ENCODE results near the gene TINAG.

The TINAG gene, protein sequence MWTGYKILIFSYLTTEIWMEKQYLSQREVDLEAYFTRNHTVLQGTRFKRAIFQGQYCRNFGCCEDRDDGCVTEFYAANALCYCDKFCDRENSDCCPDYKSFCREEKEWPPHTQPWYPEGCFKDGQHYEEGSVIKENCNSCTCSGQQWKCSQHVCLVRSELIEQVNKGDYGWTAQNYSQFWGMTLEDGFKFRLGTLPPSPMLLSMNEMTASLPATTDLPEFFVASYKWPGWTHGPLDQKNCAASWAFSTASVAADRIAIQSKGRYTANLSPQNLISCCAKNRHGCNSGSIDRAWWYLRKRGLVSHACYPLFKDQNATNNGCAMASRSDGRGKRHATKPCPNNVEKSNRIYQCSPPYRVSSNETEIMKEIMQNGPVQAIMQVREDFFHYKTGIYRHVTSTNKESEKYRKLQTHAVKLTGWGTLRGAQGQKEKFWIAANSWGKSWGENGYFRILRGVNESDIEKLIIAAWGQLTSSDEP

DNA sequence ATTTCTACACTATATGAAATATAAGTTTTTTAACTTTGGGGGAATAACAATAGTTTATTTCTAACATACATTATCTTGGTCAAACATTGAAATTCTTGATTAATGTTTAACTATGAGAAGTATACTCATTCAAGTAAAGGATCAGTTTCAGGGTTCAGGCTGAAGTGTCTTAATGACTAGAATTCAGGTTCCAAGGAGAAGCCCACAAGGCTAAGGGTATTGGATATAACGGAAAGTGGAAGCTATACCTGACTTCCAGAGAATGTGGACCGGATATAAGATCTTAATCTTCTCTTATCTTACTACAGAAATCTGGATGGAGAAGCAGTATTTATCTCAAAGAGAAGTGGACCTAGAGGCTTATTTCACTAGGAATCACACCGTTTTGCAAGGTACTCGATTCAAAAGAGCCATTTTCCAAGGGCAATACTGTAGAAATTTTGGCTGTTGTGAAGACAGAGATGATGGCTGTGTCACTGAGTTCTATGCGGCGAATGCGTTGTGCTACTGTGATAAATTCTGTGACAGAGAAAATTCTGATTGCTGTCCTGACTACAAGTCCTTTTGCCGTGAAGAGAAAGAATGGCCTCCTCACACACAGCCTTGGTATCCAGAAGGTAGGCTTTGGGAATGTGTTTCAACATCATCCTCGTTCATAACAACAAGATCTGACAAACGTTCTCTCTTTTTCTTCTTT lies at the start of gene TINAG:
TINAG (plus strand) TSS at position 153 of the 697 bp plus-strand sequence; CDS start at position 263, 110 bp downstream.
- DNase-seq, result no peak

DNA sequence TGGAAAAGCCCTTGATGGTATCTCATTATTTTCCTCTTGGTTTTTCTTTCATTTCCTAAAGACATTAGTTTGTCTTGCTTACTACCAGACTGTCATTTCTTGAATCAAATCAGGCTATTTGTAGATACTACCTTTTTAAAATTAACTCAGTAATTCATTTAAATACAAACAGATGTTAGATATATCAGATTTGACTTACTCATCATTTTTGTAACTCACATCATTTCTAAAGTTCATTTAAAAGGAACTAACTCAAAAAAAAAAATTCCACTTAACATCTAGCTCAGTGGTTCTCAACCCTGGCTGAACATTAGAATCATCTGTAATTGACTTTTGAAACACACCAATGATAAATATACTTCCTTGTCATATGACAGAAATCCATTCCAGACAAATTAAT lies 48.2 kb upstream of the TINAG start:
- DNase-seq, result no peak

DNA sequence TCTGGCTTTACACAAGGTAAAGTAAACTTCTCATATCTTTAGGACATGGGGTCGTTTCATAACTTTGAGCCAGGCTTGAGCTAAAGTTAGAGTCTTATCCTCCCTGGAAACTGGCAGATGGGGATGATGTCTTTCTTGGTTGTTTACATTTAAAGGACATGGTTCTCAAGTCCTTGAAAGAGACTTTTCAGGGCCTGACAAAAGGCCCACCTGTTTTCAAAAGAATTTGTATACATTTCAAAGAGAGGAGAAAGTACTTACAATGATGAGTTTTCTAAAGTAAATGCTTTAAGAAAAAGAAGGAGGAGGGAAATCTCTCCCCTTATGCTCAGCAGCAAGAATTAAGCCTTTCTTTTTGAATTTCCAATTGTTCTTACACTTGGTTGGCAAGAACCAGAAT lies 45.7 kb upstream of the TINAG start:
- no peak for DNase-seq

DNA sequence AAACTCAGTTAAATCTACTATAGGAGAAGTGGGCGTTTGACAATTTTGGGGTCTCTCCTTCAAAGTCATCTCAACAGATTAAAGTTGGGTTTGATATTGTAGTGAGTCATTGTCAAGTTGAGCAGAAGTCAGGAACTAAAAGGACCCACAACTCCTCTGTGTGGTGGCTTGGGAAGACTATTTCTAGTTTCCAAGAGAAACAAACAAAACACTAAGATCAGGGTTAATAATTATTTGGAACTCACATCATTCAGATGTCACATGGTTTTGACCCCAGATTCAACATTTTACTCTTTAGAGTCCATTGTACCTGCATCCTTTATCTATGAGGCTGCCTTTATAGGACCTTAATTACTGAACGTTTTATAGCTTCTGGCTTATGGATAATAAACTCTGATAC lies 45.3 kb upstream of the TINAG start:
- no peak for DNase-seq

DNA sequence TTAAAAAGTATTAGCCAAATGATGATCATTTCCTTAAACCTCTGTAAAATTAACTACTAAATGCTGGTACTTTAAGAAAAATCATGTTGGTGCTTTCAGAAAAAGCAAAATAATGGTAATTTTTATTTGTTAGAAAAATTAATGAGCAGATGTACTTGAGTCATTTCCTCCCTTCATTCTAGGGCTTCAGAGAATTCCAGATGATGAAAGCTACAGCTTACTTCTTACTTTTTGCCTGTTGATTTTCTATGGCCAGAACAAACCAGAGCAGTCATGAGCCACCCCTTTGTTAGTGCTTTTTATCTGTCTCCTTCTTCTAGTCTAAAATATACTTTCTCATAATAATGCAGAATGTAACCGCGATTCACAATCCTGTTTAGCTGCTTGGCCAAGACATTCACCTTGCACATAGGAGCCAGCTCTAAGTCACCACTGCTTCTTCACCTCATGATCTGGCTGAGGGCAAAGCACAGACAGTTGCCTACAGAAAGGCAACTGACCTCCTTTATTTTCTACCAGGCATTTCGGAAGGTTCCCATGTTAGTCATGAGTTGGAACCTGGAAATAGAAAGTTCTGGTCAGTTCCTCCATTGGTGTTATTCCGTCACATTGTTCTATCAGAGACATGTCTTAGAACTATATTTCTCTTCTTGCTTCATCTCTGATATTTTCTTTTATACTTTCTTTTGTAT lies 43.5 kb upstream of the TINAG start:
- DNase-seq, result no peak

GRCh38 chr6:54266400-54266923 lies 41.8 kb upstream of the TINAG start:
- DNase-seq, result peak in 1 of 2 experiments; percentile 19

- peak; percentile 49 to 70 for DNase-seq
Observed at GRCh38 chr6:54267798-54268197, 40.4 kb upstream of the TINAG start.

DNA sequence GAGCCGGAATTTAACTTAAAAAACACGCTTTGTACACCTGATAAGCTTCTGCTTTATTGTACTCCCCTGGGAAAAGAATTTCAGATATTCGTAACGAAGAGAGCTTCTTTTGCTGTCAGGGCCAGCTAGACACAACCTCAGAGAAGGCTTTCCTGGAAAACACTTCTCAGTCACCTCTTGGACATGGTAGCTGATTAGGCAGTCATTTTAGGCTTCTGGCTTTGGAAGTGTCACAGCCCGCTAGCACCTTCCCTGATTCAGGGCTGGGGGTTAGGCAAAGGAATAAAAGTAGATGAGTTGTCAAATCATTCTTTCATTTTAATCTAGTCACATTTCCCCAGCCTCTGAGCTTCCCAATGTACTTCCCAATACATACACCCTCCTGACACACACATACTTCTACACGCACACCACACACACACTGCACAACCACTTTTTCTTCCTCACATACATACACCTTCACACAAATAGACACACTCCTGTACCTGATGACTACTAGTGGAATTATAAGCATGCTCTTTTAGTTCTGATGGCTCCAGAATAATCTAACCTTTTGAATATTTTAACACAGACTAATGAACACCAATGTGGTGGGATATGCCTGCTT lies 34.9 kb upstream of the TINAG start:
- no peak for DNase-seq

- no peak for DNase-seq
Observed at GRCh38 chr6:54274383-54274782, 33.9 kb upstream of the TINAG start.

DNA sequence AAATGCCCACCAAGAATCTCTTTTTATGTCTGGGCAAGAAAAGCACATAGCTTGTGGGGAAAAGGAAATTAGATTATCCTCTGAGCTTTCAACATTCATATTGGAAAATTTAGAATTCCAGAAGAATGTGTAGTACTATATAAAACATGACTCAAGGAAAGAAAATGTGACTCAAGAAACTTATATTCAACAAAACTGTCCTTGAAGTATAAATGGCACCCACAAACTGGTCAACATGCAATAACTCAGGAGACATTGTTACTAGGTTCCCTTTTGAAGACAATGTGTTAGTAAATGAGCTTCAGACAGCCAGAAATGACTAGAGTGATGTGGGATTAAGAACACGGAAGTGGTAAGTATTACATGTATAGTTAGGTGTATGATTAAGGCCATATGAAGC lies 26.1 kb upstream of the TINAG start:
- no peak for DNase-seq

DNA sequence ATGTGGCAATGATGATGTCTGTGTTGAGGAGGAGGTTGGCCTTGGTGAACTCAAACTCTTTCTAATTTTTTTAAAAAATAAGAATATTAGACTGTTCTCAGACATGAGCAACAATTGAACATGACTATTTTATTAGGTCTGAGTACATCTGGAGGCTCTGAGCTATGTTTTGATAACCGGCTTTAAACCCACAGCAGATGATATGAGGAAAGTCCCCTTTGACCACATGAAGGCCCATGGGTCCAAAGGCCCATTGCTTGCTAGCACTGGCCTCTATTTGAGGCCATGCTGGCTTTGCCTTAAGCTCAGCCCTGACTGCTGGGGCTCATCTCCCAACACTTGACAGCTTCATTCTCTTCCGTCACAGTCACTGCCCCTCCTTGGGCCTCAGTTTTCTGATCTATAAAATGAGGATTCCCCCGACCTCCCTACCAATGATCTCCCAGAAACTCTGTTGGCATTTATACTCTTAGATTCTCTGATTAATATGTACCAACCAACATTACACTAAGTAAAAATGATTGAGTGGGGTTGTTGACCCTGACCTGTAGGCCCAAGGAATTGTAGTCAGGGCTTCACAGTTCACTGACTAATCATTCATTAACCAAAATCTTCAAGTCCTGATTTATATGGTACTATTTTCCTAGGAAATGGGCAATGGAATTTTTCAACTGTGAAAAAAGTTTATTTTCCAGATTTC lies 23.9 kb upstream of the TINAG start:
- DNase-seq, result no peak

- no peak for DNase-seq
Observed at GRCh38 chr6:54285595-54285994, 22.6 kb upstream of the TINAG start.

- no peak for DNase-seq
Observed at GRCh38 chr6:54286141-54286540, 22.1 kb upstream of the TINAG start.

- DNase-seq, result no peak
Observed at GRCh38 chr6:54288474-54288873, 19.8 kb upstream of the TINAG start.

DNA sequence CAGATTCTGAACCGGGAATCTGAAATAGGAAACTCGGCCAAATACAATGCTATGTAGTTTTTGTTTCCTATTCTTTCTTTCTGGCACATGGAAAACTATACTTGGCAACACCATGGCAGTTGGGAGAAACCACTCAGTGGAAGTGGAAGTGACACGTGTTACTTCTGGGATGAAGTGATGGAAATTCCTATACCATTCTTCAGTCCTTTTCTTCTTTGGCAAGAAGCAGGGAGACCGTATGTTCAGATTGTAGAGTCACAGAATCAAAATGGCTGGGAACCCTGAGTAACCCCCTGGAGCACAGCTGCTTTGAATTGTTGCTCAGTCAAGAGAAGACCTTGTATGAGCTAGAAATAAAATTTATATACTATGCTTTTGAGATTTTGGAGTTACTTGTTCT lies 18.8 kb upstream of the TINAG start:
- no peak for DNase-seq

DNA sequence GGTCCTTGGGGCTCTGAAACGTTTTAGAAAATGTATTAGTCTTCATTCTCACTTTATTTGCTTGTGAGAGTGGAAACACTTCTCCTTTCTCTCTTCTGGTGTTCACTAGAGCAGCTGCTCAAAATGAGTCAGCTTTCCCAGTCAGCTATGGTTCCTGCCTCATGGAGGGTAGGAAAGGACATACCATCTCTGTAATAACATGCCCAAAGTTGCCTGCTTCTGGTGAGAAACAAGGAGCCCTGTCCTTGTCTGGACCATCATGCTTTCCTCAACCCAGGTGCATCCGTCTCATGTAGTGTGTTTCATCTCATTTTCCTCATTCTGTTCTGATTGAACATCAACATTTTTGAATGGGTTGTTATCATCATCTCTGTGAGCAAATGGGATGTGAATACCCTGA lies 17.1 kb upstream of the TINAG start:
- DNase-seq, result no peak

GRCh38 chr6:54291738-54292137 lies 16.5 kb upstream of the TINAG start:
- DNase-seq, result no peak

DNA sequence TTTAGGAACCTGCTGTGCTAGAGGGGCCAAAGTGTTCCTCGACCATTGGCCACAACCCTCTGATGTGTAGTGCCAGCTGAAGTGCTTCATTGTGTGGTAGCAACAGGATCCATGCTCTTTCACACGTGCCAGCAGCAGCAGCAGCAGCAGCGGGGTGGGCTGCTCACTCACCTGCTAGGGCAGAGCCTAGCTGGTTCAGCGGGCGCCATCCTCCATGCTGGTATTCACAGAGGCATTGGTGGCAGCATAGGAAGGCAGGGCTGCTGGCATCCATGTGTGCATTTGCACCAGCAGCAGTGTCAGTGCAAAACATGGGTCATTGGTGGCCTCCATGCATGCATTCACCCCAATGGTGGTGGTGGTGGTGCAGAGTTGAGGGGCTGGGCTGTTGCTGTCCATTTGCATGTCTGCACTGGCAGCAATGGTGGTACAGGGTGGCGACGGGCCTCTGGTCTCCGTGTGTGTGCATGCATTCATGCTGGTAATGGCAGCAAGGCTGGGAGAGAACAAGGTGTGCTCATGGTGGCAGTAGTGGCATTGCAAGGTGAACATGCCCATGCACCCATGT lies 13.2 kb upstream of the TINAG start:
- no peak for DNase-seq

DNA sequence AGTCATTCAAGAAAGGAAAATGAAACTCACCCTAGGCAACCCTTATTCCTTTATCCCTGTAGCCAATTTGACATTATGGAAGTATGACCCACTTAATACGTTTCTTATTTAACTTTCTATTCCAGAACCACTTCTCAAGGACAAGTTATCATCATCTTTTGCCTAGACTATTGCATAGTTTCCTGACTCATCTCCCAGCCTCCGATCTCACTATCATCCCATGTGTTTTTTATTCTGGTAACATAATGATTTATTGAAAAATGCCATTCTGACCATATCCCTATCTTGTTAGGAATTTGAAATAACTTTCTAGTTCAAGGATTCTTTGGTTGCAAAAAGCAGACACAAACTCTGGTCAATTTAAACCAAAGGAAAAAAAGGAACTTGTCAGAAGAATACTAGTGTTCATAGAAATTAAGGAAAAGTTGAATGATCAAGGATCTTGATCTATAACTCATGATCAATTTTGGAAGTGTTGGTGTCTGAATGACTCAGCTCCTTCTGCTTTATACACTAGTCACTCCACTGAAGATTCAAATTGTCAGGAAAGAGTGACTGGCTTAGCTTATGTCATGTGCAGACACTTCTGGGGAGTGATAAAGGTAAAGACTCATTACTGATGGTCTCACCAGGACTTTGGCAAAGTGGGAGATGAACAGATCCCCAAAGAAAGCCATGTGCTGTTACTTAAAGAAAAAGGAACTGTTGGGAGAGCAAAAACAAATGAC lies 8.5 kb upstream of the TINAG start:
- DNase-seq, result no peak

GRCh38 chr6:54301770-54302169 lies 6.5 kb upstream of the TINAG start:
- no peak for DNase-seq

DNA sequence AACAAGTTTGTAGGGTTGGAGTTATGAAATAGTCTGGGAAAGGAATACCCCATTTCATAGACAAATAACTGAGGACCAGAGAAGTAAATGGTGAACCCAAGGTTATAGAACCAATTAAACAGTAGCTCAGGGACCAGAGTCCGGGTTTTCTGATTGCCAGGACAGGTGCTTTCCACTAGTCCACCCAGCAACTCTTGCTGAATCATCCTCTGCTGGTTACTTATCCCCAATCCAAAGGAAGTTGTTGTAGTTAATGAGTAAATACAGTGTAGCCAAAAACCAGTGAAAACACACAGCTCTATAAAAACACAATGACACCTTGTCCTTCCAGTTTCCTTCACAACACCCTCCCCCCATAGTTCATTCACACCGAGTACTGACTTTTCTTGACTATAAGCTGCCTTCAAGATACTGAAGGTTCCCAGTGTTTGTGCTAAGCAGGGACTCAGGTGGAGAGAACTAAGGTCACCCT lies 766 bp upstream of the TINAG start:
- DNase-seq, result no peak

Data from NCI-H526 (cell line).